Smooth muscle cell of the umbilical artery (primary cell): ENCODE results near the gene TGFBR1. TPM values are rescaled to one million over a fixed set of nuclear protein-coding genes. Genes with fewer than 3 reads are reported as not detected.

Experiments
- total RNA-seq: library from RNA; depleted of rRNA; stranded (reverse); fragments of >200 nt; gene quantifications from 2 replicates; pipeline ENCODE4 v1.2.3, GENCODE V29; 2014

Gene TGFBR1
- 160 and 247 TPM in 2 replicates for total RNA-seq

GRCh38 chr9:99104459-99105151 lies at the start of gene TGFBR1:
TGFBR1 (plus strand) TSS chr9:99105113; CDS start chr9:99105206, 93 bp downstream.

Other genes starting within 250 kb of the TGFBR1 start
- 19.0 and 49.9 TPM in 2 replicates for gene COL15A1, start 161.2 kb upstream of the TGFBR1 start, total RNA-seq
- gene ALG2, start 116.8 kb downstream of the TGFBR1 start, total RNA-seq: 39.2 and 43.5 TPM in 2 replicates
- gene SEC61B, start 117.2 kb downstream of the TGFBR1 start, total RNA-seq: 92.4 and 107 TPM in 2 replicates